GM12872 (cell line): Measurements from ENCODE around the gene AGBL1.

Experiments used
- CTCF ChIP-seq: IDR thresholded peaks from 3 replicates; pipeline ENCODE4 v1.5.1; 2011; ENCODE audit warnings: low read depth, mild to moderate bottlenecking, low read length, moderate library complexity; ENCODE audit not compliant: insufficient read depth

The AGBL1 gene

DNA sequence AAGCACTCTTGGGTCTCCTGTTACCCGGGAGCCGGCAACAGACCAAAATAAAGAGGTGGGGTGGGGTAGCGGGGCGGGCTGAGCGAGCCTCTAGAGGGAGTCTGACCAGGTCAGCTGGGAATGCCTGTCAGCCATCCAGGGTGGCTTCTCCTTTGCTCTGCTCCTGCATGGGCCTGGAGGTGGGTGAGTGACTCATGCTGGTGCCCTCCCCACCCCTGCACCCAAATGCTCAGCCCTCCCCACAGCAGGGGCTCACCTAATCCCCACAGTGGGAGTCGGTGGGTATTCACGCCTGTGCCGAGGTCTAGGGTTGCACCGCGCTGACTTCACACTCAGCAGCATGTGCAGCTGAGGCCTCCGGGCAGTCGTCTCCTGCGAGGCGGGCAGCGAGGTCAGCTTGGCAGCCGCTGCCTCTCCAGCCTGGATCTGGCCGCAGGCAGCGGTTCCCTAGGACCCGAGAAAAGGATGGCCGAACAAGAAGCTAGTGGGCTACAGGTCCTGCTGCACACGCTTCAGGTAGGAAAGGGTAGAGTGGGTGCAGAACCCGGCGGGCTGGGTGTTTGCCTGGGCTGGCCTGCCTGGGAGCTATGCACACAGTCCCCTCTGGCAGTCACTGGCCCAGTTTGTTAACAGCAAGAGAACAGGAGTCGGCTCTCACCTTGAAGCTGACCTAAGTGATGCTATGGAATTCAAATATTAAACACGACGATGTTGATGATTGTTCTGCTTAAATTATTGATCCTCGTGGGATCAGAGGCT, at the start of gene AGBL1:
TSS of gene AGBL1 (plus strand) at position 364 of the 759 bp plus-strand sequence.
- no peak for TF ChIP-seq CTCF

DNA sequence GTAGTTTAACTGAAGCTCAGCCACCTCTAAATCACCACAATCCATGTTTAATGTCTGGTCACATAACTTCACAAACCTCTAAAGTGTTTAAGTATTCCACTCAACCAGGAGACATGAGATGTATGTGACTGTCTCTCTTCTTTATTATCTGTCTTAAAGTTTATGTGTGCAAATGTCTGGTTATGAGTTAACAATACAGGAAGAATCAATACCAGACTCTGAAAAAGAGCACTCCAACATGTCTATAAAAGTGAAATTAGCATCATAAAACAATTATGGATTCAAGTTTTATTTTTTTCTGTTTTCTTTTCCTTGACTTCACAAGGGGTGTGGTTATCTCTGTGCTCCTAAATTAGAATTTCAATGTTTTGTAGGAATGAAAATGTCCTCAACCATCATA, 44.8 kb upstream of the AGBL1 start:
- TF ChIP-seq CTCF, result no peak

DNA sequence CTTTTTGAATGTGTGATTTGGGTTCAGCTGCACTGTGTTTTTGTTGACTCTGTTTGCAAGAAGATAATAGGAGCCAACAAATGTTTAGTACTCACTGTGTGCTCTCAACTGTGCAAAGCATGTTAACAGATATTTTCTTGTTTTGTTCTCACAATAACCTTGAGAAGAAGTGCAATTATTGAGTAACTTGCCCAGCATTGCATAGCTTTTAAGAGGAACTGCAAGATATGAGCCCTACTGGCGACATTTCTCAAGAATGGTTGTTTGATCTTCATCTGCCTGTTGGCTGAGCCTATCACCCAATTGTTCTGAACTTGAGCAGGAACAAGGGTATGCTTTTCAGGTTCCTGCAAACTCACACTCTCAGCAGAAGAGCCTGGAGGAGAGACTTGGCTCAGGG, 43.4 kb upstream of the AGBL1 start:
- TF ChIP-seq CTCF, result no peak

DNA sequence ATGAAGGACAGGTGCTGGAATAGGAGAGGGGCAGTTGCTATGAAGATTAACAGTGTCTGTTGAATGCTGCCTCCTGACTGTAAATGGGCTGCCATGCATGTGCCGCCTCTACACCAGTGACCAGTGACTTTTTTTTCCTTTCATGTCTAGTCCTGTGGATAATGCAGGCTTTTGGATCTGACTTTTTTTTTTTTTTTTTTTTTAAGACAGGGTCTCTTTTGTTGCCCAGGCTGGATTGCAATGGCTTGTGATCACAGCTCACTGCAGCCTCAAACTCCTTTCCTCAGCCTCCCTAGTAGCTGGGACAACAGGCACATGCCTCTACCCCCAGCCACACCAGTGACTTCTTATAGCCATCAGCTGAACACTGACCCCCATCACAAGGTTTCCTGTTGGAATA, 41.2 kb upstream of the AGBL1 start:
- TF ChIP-seq CTCF, result no peak

GRCh38 chr15:86040356-86041033, 39.2 kb upstream of the AGBL1 start:
- TF ChIP-seq CTCF, result no peak

DNA sequence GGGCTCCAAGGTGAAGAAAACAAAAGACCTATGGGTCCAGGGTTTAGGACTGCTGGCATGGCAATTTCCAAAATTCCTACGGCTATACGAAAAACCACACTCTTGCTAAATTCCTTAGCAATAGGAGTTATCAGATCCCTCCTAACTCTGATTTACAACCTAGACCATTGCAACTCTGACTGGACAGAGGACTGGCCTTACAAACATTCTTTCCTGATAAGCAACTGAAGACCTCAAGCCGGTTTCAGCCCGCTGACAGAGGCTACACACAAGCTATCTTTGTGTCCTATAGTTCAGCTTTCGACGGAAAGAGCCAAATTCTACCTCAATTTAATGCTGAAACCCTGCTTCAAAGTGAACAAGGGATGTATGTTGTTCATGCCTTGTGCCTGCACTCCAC, 38.3 kb upstream of the AGBL1 start:
- TF ChIP-seq CTCF, result no peak

GRCh38 chr15:86042226-86042625, 37.4 kb upstream of the AGBL1 start:
- no peak for TF ChIP-seq CTCF
